Measurements from ENCODE around the gene FRMPD4.

DNA sequence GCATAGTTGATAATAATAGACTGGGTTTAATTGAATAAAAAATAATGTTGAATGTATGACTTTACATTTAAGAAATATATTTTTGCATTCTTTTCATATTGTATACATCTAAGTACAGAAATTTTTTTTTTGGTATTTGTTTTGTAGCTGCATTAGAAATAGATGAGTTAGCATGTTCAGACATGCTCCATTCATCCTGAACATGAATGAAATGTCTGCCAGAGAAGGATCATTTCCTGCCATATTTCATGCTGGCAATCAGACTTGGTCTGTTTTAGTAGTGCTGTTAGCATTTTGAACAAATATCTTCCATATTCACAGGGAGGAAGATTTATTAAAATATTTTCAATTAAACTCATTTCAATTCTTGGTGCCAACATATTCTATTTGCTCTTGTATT is 98.9 kb downstream of the FRMPD4 start:
- no peak for TF ChIP-seq CTCF (IDR thresholded peaks at IDR 0.05)
- TF ChIP-seq EP300 (IDR thresholded peaks at IDR 0.05), result no peak
